ENCODE measurements around the gene TC2N. TPM values are rescaled to one million over a fixed set of nuclear protein-coding genes. Genes with fewer than 3 reads are reported as not detected.

Gene TC2N
- total and polyA plus RNA-seq, 2 of the 4 experiments (the other 2 are of a cell fraction): 0.03 to 0.18 TPM

DNA sequence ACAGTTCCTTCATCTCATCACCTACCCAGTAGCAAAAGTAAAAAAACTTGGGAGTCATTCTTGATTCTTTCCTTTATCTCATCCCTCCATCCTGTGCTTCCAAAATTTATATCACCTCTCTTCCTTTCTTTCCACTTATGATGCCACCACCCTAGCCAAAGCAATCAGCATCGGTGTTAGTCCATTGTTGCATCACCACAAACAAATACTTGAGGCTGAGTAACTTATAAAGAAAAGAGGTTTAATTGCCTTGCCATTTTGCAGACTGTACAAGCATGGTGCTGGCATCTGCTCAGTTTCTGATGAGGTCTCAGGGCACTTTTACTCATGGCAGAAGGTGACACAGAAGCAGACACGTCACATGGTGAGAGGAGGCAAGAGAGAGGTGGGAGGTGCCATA, 115.6 kb downstream of the TC2N start:
- Histone ChIP-seq H3K9ac (ENCODE audit: low read depth, low read length) (no peak overlapping the region), H4K91ac (ENCODE audit: insufficient read depth, low read depth, low read length) (no peak overlapping the region), H3K4me2 (ENCODE audit: low read depth, low read length) (no peak overlapping the region), H3K56ac (ENCODE audit: extremely low read depth, insufficient read depth, low read length) (no peak overlapping the region), H4K20me1 (ENCODE audit: insufficient read depth, low read length) (no peaks in the 10 kb centered on the region), H3K14ac (replicated peaks; ENCODE audit: low read depth, low read length) (no peak overlapping the region), H2BK15ac (ENCODE audit: low read depth, low read length) (no peak overlapping the region), H3K79me1 (ENCODE audit: low read depth in 1 of 2, low read length in 2 of 2) (no peaks in the 10 kb centered on the region), H3K27me3 (ENCODE audit: control insufficient read depth, insufficient read depth, low read length) (peaks cover 1% of the 10 kb centered on the region; the same call in 1 of the 2 replicates), H3K4ac (ENCODE audit: low read depth, low read length) (no peak overlapping the region), H4K8ac (ENCODE audit: low read depth in 2 of 2, low read length in 2 of 2) (no peak overlapping the region), H2AK9ac (replicated peaks; ENCODE audit: low read depth, low read length, poor library complexity) (no peak overlapping the region), H2AK5ac (ENCODE audit: low read depth, low read length) (no peak overlapping the region), H3K18ac (ENCODE audit: low read depth, low read length) (no peak overlapping the region), H3K36me3 (ENCODE audit: control insufficient read depth, insufficient read depth, low read length) (no peaks in the 10 kb centered on the region), H4K5ac (ENCODE audit: low read depth, low read length) (no peak overlapping the region), H3K4me3 (ENCODE audit: insufficient read depth, low read depth, low read length) (no peak overlapping the region), H2BK5ac (ENCODE audit: low read depth, low read length, poor library complexity, severe bottlenecking) (no peak overlapping the region), H2BK20ac (ENCODE audit: low read depth, low read length) (no peak overlapping the region), H2BK120ac (ENCODE audit: low read depth, low read length) (no peak overlapping the region), H2AFZ (replicated peaks; ENCODE audit: low read length, poor library complexity) (no peak overlapping the region), H3K9me1 (ENCODE audit: insufficient read depth, low read length) (no peaks in the 10 kb centered on the region), H3K9me3 (ENCODE audit: control insufficient read depth, insufficient read depth, low read length) (no peaks in the 10 kb centered on the region), H3K23ac (ENCODE audit: low read depth, low read length) (no peak overlapping the region), H3K4me1 (ENCODE audit: control insufficient read depth, insufficient read depth, low read length) (no peaks in the 10 kb centered on the region), H3K27ac (ENCODE audit: insufficient read depth, low read length) (no peak overlapping the region)
- ATAC-seq (ENCODE audit: low read depth) (no peak), DNase-seq (no peak)
- intact Hi-C loops (cut with micrococcal nuclease) (no loop called here), dilution Hi-C loops (cut with HindIII; ENCODE audit: low sequenced_read_pairs, unreplicated experiment) (no loop called here), in situ Hi-C loops (cut with MboI; ENCODE audit: low sequenced_read_pairs) (no loop called here)
- ChIA-PET CTCF (no interaction called here), POLR2A (ENCODE audit: unreplicated experiment) (no interaction called here)
- WGBS, 2 experiments (ENCODE audit: extremely low coverage in 2 of 2, insufficient read length in 1 of 2): no CpG with 5 or more reads among the region's 2 CpGs
- TF ChIP-seq, protein P1, sequence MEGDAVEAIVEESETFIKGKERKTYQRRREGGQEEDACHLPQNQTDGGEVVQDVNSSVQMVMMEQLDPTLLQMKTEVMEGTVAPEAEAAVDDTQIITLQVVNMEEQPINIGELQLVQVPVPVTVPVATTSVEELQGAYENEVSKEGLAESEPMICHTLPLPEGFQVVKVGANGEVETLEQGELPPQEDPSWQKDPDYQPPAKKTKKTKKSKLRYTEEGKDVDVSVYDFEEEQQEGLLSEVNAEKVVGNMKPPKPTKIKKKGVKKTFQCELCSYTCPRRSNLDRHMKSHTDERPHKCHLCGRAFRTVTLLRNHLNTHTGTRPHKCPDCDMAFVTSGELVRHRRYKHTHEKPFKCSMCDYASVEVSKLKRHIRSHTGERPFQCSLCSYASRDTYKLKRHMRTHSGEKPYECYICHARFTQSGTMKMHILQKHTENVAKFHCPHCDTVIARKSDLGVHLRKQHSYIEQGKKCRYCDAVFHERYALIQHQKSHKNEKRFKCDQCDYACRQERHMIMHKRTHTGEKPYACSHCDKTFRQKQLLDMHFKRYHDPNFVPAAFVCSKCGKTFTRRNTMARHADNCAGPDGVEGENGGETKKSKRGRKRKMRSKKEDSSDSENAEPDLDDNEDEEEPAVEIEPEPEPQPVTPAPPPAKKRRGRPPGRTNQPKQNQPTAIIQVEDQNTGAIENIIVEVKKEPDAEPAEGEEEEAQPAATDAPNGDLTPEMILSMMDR (conservative IDR thresholded peaks at IDR 0.05; ENCODE audit: low read depth, low read length): no peak
- TF ChIP-seq BHLHE40 (IDR thresholded peaks at IDR 0.05; ENCODE audit: low read depth, low read length) (no peak), MAZ (IDR thresholded peaks at IDR 0.05; ENCODE audit: borderline replicate concordance, low read depth, low read length) (no peak), RCOR1 (IDR thresholded peaks at IDR 0.05; ENCODE audit: insufficient replicate concordance, low read length) (no peak), FOS (IDR thresholded peaks at IDR 0.05; ENCODE audit: low read depth, low read length) (no peak), RFX5 (IDR thresholded peaks at IDR 0.05; ENCODE audit: low read depth, low read length) (no peak), MXI1 (IDR thresholded peaks at IDR 0.05; ENCODE audit: borderline replicate concordance, low read depth, low read length) (no peak), POLR2A (IDR thresholded peaks at IDR 0.05; ENCODE audit: low read depth, low read length) (no peak), CHD1 (IDR thresholded peaks at IDR 0.05; ENCODE audit: low read depth, low read length) (no peak), SMC3 (IDR thresholded peaks at IDR 0.05; ENCODE audit: low read depth, low read length) (no peak), RAD21 (IDR thresholded peaks at IDR 0.05; ENCODE audit: low read length) (no peak)
- TF ChIP-seq, protein P2, sequence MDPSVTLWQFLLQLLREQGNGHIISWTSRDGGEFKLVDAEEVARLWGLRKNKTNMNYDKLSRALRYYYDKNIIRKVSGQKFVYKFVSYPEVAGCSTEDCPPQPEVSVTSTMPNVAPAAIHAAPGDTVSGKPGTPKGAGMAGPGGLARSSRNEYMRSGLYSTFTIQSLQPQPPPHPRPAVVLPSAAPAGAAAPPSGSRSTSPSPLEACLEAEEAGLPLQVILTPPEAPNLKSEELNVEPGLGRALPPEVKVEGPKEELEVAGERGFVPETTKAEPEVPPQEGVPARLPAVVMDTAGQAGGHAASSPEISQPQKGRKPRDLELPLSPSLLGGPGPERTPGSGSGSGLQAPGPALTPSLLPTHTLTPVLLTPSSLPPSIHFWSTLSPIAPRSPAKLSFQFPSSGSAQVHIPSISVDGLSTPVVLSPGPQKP (IDR thresholded peaks at IDR 0.05; ENCODE audit: borderline replicate concordance, low read depth, low read length): no peak
- BruUV-seq (replicated peaks): no TSS peak
